B cell (primary cell): ENCODE data around the gene CREM.

Experiments used
- EZH2 ChIP-seq: IDR thresholded peaks from 2 replicates; pipeline ENCODE4 v1.6.1; 2012; ENCODE audit warnings: borderline replicate concordance, low read depth, mild to moderate bottlenecking, moderate library complexity, low read length; ENCODE audit not compliant: insufficient read depth, poor library complexity, severe bottlenecking
- TF ChIP-seq, protein P1 (sequence below): fragments of 200-600 bp; IDR thresholded peaks from one replicate; pipeline ENCODE4 v1.8.0; 2022; ENCODE audit warnings: antibody characterized with exemption, mild to moderate bottlenecking

DNA sequence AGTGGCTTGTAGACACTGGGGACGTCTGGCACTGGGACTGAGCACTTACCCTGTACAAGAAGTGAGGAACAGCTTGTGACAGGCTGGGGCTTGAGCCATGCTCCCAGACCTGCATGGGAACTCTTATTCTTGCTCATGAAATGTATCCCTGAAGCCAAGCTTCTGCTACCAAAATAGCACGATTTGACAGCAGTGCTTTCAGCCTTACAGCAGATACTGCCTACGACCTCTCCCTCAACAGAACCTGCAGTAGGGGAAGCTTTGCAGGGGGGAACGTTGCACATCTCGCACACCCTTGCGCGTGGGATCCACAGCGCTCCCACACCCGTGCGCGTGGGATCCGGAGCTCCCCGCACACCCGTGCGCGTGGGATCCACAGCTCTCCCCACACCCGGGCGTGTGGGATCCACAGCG lies 88.0 kb downstream of the CREM start:
- TF ChIP-seq EZH2, result no peak
- TF ChIP-seq, protein P1, sequence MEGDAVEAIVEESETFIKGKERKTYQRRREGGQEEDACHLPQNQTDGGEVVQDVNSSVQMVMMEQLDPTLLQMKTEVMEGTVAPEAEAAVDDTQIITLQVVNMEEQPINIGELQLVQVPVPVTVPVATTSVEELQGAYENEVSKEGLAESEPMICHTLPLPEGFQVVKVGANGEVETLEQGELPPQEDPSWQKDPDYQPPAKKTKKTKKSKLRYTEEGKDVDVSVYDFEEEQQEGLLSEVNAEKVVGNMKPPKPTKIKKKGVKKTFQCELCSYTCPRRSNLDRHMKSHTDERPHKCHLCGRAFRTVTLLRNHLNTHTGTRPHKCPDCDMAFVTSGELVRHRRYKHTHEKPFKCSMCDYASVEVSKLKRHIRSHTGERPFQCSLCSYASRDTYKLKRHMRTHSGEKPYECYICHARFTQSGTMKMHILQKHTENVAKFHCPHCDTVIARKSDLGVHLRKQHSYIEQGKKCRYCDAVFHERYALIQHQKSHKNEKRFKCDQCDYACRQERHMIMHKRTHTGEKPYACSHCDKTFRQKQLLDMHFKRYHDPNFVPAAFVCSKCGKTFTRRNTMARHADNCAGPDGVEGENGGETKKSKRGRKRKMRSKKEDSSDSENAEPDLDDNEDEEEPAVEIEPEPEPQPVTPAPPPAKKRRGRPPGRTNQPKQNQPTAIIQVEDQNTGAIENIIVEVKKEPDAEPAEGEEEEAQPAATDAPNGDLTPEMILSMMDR, result no peak
